Measurements from ENCODE around the gene AEBP1.

AEBP1 gene

DNA sequence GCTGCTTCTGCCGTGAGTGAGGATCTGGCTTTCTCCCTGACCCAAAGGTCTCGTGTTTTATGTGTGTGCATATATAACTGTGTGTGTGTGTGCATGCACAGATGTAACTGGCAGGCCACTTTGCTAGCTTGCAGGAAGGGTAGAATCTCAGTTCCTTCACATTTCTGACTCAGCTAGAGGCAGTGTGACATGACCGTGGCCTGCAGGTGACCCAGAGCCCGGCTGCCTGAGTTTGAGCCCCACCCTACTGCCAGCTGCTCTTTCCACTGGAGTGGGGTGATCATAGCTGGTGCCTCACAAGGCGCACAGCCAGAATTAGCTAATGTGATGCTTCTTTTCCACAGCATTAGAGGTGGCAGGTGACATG is 46.3 kb downstream of the AEBP1 start:
- DNase-seq (ENCODE audit: low spot score), result peak; percentile 55
- TF ChIP-seq, protein P1, sequence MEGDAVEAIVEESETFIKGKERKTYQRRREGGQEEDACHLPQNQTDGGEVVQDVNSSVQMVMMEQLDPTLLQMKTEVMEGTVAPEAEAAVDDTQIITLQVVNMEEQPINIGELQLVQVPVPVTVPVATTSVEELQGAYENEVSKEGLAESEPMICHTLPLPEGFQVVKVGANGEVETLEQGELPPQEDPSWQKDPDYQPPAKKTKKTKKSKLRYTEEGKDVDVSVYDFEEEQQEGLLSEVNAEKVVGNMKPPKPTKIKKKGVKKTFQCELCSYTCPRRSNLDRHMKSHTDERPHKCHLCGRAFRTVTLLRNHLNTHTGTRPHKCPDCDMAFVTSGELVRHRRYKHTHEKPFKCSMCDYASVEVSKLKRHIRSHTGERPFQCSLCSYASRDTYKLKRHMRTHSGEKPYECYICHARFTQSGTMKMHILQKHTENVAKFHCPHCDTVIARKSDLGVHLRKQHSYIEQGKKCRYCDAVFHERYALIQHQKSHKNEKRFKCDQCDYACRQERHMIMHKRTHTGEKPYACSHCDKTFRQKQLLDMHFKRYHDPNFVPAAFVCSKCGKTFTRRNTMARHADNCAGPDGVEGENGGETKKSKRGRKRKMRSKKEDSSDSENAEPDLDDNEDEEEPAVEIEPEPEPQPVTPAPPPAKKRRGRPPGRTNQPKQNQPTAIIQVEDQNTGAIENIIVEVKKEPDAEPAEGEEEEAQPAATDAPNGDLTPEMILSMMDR (IDR thresholded peaks at IDR 0.05; ENCODE audit: borderline replicate concordance, control extremely low read depth, extremely low read depth, insufficient read depth, missing control alignments), result no peak
- in situ Hi-C loops (cut with MboI; ENCODE audit: low sequenced_read_pairs, unreplicated experiment), result no loop called here

DNA sequence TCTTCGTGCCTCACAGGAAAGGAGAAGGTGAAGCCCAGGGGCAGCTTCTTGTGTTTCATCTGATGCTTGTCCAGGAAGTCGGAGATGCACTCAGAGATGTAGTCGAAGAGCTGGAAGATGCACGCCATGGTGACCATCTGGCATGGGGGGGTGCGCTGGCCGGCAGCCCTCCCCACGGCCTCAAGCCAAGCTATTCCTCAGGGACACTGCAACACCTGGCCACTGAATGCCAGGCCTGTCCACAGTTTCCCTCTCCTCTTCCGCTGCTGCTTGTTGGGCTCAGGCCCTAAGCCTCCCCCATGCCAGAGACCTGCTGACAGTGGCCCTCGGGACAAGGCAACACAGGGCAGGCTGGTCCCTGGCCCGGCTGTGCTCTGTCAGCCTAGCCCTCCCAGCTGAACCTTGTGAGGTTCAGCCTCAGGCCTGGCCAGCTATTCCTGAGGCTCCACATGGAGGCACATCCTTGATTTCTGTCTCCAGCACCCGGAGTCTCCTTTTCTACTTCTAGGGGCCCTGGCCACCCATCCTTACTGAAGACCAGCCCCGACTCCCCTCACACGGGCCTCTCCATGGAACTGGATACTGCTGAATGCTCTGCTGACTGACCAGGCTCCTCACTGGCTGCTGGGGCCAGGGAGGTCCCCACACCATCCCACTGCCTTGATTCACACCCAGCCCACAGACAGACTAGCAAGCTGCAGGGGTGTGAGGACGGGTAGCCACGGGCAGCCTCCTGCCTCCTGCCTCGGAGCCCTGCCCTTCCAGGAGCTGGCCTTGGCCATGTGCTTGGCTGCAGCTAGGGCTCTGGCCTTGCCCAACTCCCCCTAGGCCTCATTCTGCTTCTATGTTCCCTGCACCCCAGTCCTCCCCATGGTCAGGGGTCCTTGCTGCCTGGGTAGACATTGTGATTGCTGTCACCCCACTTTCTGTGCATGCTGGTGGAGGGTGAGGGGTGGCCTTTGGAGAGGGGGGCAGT is 47.1 kb downstream of the AEBP1 start:
- TF ChIP-seq, protein P1 (IDR thresholded peaks at IDR 0.05; ENCODE audit: borderline replicate concordance, control extremely low read depth, extremely low read depth, insufficient read depth, missing control alignments), result no peak
- DNase-seq (ENCODE audit: low spot score), result peak; percentile 23
- in situ Hi-C loops (cut with MboI; ENCODE audit: low sequenced_read_pairs, unreplicated experiment), result no loop called here

DNA sequence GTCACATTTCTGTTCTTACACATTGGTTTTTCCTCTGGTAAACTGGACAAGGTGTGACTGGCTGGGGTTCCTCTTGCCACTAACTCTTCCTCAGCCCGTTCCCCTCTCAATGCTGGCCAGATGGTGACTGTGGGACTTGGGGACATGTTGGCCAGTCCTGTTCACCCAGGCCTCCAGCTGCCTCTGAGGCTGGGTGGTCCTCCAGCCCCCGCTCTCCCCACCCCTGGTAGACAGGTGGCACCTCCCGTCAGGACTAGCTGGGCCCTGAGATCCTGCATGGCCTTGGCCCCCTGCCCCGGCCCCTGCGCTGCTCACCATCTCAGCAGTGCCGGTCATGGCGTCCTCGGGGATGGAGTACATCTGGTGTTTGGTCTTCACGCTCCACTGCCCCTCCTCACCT is 47.8 kb downstream of the AEBP1 start:
- in situ Hi-C loops (cut with MboI; ENCODE audit: low sequenced_read_pairs, unreplicated experiment), result no loop called here
- DNase-seq (ENCODE audit: low spot score), result no peak
- TF ChIP-seq, protein P1 (IDR thresholded peaks at IDR 0.05; ENCODE audit: borderline replicate concordance, control extremely low read depth, extremely low read depth, insufficient read depth, missing control alignments), result no peak

DNA sequence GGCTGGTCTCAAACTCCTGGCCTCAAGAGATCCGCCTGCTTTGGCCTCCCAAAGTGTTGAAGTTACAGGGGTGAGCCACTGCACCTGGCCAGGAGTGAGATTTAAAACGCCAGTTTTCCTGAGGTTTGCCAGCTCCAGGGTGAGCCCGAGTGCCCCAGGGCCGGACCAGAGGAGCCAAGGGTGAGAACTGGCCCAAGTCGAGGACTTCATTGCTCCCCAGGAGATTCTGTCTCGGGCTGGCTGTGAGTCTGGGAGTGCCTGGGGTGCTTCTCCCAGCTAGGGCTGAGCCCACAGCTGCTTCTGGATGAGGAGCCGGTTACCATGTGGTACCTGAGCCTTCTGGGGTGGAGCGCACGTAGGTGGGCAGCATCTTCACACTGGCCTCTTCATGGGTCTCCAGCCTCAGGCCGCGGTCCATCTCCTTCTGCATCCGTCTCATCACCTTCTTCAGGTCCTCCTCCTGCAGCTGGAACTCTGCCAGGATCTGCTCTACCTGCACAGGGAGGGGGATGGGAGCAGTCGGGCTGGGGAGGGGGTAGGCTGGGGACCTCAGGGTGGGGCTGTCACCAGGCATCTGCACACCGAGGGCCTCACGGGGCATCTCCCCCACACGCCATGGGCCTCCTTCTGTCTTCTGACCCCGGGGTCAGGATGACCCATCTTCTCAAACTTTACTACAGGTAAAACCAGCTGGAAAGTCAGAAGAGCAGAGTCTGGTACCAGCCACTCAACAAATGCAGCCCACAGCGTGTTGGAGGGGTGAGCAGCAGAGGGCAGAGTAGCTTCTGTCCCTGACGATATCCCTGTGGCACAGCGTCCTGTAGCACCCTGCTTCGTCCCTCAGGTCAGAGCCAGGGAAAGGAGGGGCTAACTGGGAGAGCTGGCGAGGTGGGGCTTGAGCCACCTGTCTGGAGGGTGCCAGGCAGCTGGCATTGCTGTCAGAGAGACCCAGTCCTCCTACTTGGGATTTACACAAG is 49.1 kb downstream of the AEBP1 start:
- in situ Hi-C loops (cut with MboI; ENCODE audit: low sequenced_read_pairs, unreplicated experiment), result no loop called here
- DNase-seq (ENCODE audit: low spot score), result no peak
- TF ChIP-seq, protein P1 (IDR thresholded peaks at IDR 0.05; ENCODE audit: borderline replicate concordance, control extremely low read depth, extremely low read depth, insufficient read depth, missing control alignments), result no peak

DNA sequence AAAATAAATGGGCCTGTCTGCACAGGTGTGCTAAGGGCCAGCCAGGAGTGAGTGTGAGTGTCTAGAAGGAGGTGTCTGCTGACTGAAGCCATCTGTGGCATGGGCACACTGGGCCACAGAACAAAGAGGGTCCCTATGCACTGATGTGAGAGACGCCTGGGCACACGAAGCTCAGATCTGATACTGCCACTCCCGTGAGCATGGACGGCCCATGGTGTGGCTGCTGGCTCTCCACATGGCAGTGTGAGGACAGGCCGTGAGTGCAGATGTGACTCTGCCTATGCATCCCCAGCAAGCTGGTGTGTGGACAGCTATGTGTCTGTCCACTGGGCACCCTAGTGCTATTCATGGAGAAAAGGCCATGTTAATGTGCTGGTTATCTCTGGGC is 49.8 kb downstream of the AEBP1 start:
- TF ChIP-seq, protein P1 (IDR thresholded peaks at IDR 0.05; ENCODE audit: borderline replicate concordance, control extremely low read depth, extremely low read depth, insufficient read depth, missing control alignments), result no peak
- in situ Hi-C loops (cut with MboI; ENCODE audit: low sequenced_read_pairs, unreplicated experiment), result no loop called here
- DNase-seq (ENCODE audit: low spot score), result peak; percentile 19

DNA sequence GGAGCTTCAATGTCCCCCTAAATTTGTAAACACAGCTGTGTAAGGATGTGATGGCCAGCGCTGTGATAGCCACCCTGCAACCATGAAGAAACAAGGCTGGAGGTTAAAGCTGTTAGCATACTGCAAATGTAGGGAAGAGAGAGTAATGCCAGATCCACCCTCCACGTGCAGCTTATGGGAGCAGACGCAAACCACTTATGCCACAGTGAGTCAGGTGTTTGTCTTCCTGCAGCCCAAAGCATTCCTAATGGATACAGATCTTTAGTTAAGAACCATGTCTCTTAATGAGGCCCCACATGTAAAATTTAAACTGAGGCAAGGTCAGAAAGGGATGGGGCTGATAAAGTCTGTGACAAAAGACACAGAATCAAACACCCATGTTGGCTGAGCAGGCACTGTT is 50.6 kb downstream of the AEBP1 start:
- DNase-seq (ENCODE audit: low spot score), result no peak
- in situ Hi-C loops (cut with MboI; ENCODE audit: low sequenced_read_pairs, unreplicated experiment), result no loop called here
- TF ChIP-seq, protein P1 (IDR thresholded peaks at IDR 0.05; ENCODE audit: borderline replicate concordance, control extremely low read depth, extremely low read depth, insufficient read depth, missing control alignments), result no peak

Data from GM13976 (cell line).